H1 (cell line): Measurements from ENCODE around the gene INAVA. TPM values are rescaled to one million over a fixed set of nuclear protein-coding genes. Genes with fewer than 3 reads are reported as not detected.

Source experiments
- CTCF ChIA-PET: fragments of 300-600 bp; sonication (Branson Sonifier 250); formaldehyde crosslinking; loops from one replicate; lab custom pipeline; 2021; ENCODE audit not compliant: partially characterized antibody; lab: Charles Lee
- POLR2A ChIA-PET: fragments of 300-600 bp; sonication (Branson Sonifier 250); formaldehyde crosslinking; loops from one replicate; lab custom pipeline; 2021; ENCODE audit warnings: inconsistent platforms; ENCODE audit not compliant: partially characterized antibody; lab: Charles Lee
- DNase-seq, 2 experiments: peaks; one replicate each; pipeline versions ENCODE4 v3.0.0 to v3.0.0-alpha.2; 2010 to 2022; ENCODE audit warnings: low spot score in 2 of 2, low read depth in 1 of 2, mixed read lengths in 1 of 2
- FAIRE-seq: peaks from 2 replicates; lab custom pipeline; 2011; peaks lifted over from hg19 to GRCh38; lab: Jason Lieb, UNC
- H2AFZ ChIP-seq: 2 replicates; pipeline ENCODE4 v1.8.1; 2012; ENCODE audit warnings: low read length, inconsistent platforms
- H2AK5ac ChIP-seq: 2 replicates; pipeline ENCODE4 v1.6.1; 2013; ENCODE audit warnings: low read depth, low read length
- H2BK120ac ChIP-seq: replicated peaks from 2 replicates; pipeline ENCODE3; 2013; ENCODE audit warnings: low read depth, low read length, inconsistent platforms
- H2BK12ac ChIP-seq: 2 replicates; pipeline ENCODE4 v1.6.1; 2013; ENCODE audit warnings: low read depth, low read length
- H2BK15ac ChIP-seq: 2 replicates; pipeline ENCODE4 v1.6.1; 2013; ENCODE audit warnings: low read length
- H2BK20ac ChIP-seq: 2 replicates; pipeline ENCODE4 v1.6.1; 2013; ENCODE audit warnings: low read length
- H2BK5ac ChIP-seq: 2 replicates; pipeline ENCODE4 v1.6.1; 2013; ENCODE audit warnings: low read depth, low read length
- H3K14ac ChIP-seq: 2 replicates; pipeline ENCODE4 v1.6.1; 2013; ENCODE audit warnings: inconsistent platforms; ENCODE audit not compliant: insufficient read length
- H3K18ac ChIP-seq: 2 replicates; pipeline ENCODE4 v1.6.1; 2013; ENCODE audit warnings: low read length; ENCODE audit errors: extremely low read depth
- H3K23ac ChIP-seq: 2 replicates; pipeline ENCODE4 v1.6.1; 2013; ENCODE audit warnings: inconsistent platforms; ENCODE audit not compliant: insufficient read length
- H3K23me2 ChIP-seq: 2 replicates; pipeline ENCODE4 v1.6.1; 2013; ENCODE audit warnings: low read depth, low read length
- H3K27ac ChIP-seq: 2 replicates; pipeline ENCODE4 v1.6.1; 2011; ENCODE audit warnings: low read depth, low read length, inconsistent platforms
- H3K27me3 ChIP-seq, 4 experiments: replicated peaks in 1 of 4; 1 replicate in 1 of 4; 2 replicates in 3 of 4; pipeline versions ENCODE4 v1.6.1 to v1.8.1; 2011 to 2013; ENCODE audit warnings: low read length in 3 of 4, mild to moderate bottlenecking in 3 of 4, inconsistent platforms in 2 of 4, mixed read lengths in 2 of 4, moderate library complexity in 1 of 4; ENCODE audit not compliant: control insufficient read depth in 3 of 4, insufficient read depth in 3 of 4; ENCODE audit errors: extremely low read depth in 1 of 4
- H3K36me3 ChIP-seq, 4 experiments: 2 replicates each; pipeline versions ENCODE4 v1.6.1 to v1.8.1; 2011 to 2013; ENCODE audit warnings: mild to moderate bottlenecking in 4 of 4, low read length in 3 of 4, moderate library complexity in 2 of 4, control low read depth in 1 of 4, inconsistent platforms in 1 of 4; ENCODE audit not compliant: insufficient read depth in 4 of 4, control insufficient read depth in 2 of 4
- H3K4ac ChIP-seq: replicated peaks from 2 replicates; pipeline ENCODE3; 2013; ENCODE audit warnings: low read length, low read depth, mixed read lengths, inconsistent platforms; ENCODE audit not compliant: insufficient read length
- H3K4me1 ChIP-seq, 4 experiments: replicated peaks in 1 of 4; 1 replicate in 1 of 4; 2 replicates in 3 of 4; pipeline versions ENCODE4 v1.6.1 to v1.8.1; 2011 to 2013; ENCODE audit warnings: low read length in 3 of 4, inconsistent platforms in 2 of 4, mixed read lengths in 1 of 4; ENCODE audit not compliant: insufficient read depth in 4 of 4, control insufficient read depth in 3 of 4
- H3K4me2 ChIP-seq, 2 experiments: 2 replicates each; pipeline versions ENCODE4 v1.6.1 to v1.8.1; 2011 to 2013; ENCODE audit warnings: low read depth in 2 of 2, low read length in 2 of 2, control low read depth in 1 of 2, inconsistent platforms in 1 of 2, mild to moderate bottlenecking in 1 of 2; ENCODE audit not compliant: insufficient read depth in 1 of 2
- H3K4me3 ChIP-seq, 4 experiments: fragments of 200-600, 300-600 bp in 1 of 4; sonication (generic), shearing (Covaris generic), sonication (Bioruptor Twin) in 1 of 4; 2 replicates each; pipeline versions ENCODE4 v1.5.1 to v1.8.1; 2011 to 2016; ENCODE audit warnings: low read length in 4 of 4, low read depth in 3 of 4, control low read depth in 2 of 4, inconsistent platforms in 2 of 4, mild to moderate bottlenecking in 2 of 4, mixed read lengths in 1 of 4, moderate library complexity in 1 of 4; ENCODE audit not compliant: insufficient read depth in 2 of 4; ENCODE audit errors: extremely low read depth in 1 of 4
- H3K56ac ChIP-seq: replicated peaks from 2 replicates; pipeline ENCODE3; 2013; ENCODE audit warnings: low read depth, mild to moderate bottlenecking, mixed read lengths, low read length, inconsistent platforms; ENCODE audit not compliant: insufficient read length
- H3K79me1 ChIP-seq: 2 replicates; pipeline ENCODE4 v1.6.1; 2013; ENCODE audit warnings: low read depth, low read length, control low read depth
- H3K79me2 ChIP-seq, 2 experiments: 2 replicates each; pipeline versions ENCODE4 v1.6.1 to v1.8.1; 2012 to 2013; ENCODE audit warnings: low read length in 2 of 2, mild to moderate bottlenecking in 2 of 2, inconsistent platforms in 1 of 2; ENCODE audit not compliant: insufficient read depth in 2 of 2, control insufficient read depth in 1 of 2
- H3K9ac ChIP-seq, 4 experiments: replicated peaks in 1 of 4; 1 replicate in 1 of 4; 2 replicates in 3 of 4; pipeline versions ENCODE4 v1.6.1 to v1.8.1; 2011 to 2013; ENCODE audit warnings: low read depth in 3 of 4, low read length in 3 of 4, control low read depth in 2 of 4, mild to moderate bottlenecking in 2 of 4, moderate library complexity in 2 of 4, inconsistent platforms in 1 of 4; ENCODE audit errors: extremely low read depth in 1 of 4
- H3K9me3 ChIP-seq, 2 experiments: 2 replicates each; pipeline versions ENCODE4 v1.6.1 to v1.8.1; 2012 to 2013; ENCODE audit warnings: mild to moderate bottlenecking in 2 of 2, moderate library complexity in 2 of 2, control low read depth in 1 of 2, inconsistent platforms in 1 of 2, low read depth in 1 of 2, low read length in 1 of 2, mixed read lengths in 1 of 2; ENCODE audit not compliant: insufficient read depth in 2 of 2
- H4K20me1 ChIP-seq, 2 experiments: replicated peaks in 1 of 2; 2 replicates each; pipeline versions ENCODE3 to v1.8.1; 2011 to 2013; ENCODE audit warnings: inconsistent platforms in 2 of 2, low read length in 2 of 2, mild to moderate bottlenecking in 1 of 2; ENCODE audit not compliant: insufficient read depth in 2 of 2, control insufficient read depth in 1 of 2
- H4K5ac ChIP-seq: 2 replicates; pipeline ENCODE4 v1.6.1; 2013; ENCODE audit warnings: low read length, low read depth, mixed read lengths, inconsistent platforms; ENCODE audit not compliant: insufficient read length
- H4K8ac ChIP-seq: 2 replicates; pipeline ENCODE4 v1.8.0; 2013; ENCODE audit warnings: mild to moderate bottlenecking, moderate library complexity, low read length, inconsistent platforms; ENCODE audit not compliant: insufficient read depth; ENCODE audit errors: extremely low read depth
- H4K91ac ChIP-seq: replicated peaks from 2 replicates; pipeline ENCODE3; 2013; ENCODE audit warnings: low read length, mixed read lengths, inconsistent platforms; ENCODE audit not compliant: insufficient read length
- BRCA1 ChIP-seq: IDR thresholded peaks from 2 replicates; pipeline ENCODE4 v1.6.1; 2012; ENCODE audit warnings: low read depth, low read length, improper control_type of control experiment
- EZH2 ChIP-seq: fragments of 200-600 bp; sonication (generic); IDR thresholded peaks from 2 replicates; pipeline ENCODE4 v1.7.1; 2012; ENCODE audit warnings: low read depth, mild to moderate bottlenecking, moderate library complexity, low read length, inconsistent platforms; ENCODE audit not compliant: severe bottlenecking
- GABPA ChIP-seq: IDR thresholded peaks from 2 replicates; pipeline ENCODE4 v1.6.1; 2011; ENCODE audit warnings: mild to moderate bottlenecking, low read length, moderate library complexity, borderline replicate concordance; ENCODE audit not compliant: insufficient read depth
- MAX ChIP-seq: IDR thresholded peaks from 2 replicates; pipeline ENCODE4 v1.6.1; 2012; ENCODE audit warnings: inconsistent platforms
- RBBP5 ChIP-seq: IDR thresholded peaks from 2 replicates; pipeline ENCODE4 v1.7.1; 2012; ENCODE audit warnings: low read depth, mild to moderate bottlenecking, inconsistent platforms, low read length, moderate library complexity, borderline replicate concordance
- TEAD4 ChIP-seq: IDR thresholded peaks from 2 replicates; pipeline ENCODE4 v1.6.1; 2012; ENCODE audit warnings: low read depth, low read length, inconsistent platforms, mixed read lengths
- WGBS, 2 experiments: shearing (Covaris generic) in 1 of 2; methylation state at CpG; one replicate each; pipeline versions ENCODE4 v1.1.6 to v1.1.7; 2013 to 2015; ENCODE audit warnings: low lambda C conversion rate in 2 of 2, mixed read lengths in 2 of 2, inconsistent platforms in 1 of 2, low coverage in 1 of 2, missing lambda C conversion rate in 1 of 2; ENCODE audit not compliant: insufficient replicate concordance in 2 of 2, insufficient coverage in 1 of 2, insufficient read length in 1 of 2; ENCODE audit errors: extremely low coverage in 1 of 2, missing lambda C conversion rate in 1 of 2; 5-methylcytosine and 5-hydroxymethylcytosine counted together
- polyA plus RNA-seq, 7 experiments: library from polyadenylated mRNA; depleted of rRNA in 3 of 7; stranded (reverse) in 5 of 7; unstranded in 2 of 7; fragments of >200 nt in 5 of 7; fragments of 200-250 nt in 2 of 7; gene quantifications; 1 replicate in 5 of 7; 2 replicates in 1 of 7; 4 replicates in 1 of 7; pipeline versions ENCODE4 v1.2.1 to v1.2.3, GENCODE V29; 2011 to 2013; ENCODE audit warnings: missing spikeins in 2 of 7, mixed read lengths in 2 of 7
- total RNA-seq: library from RNA; stranded (reverse); fragmentation: NEBNext Ultra II Directional; extraction: Animal tissue kit (Norgen Biotek cat#: 25700); gene quantifications from 2 replicates; pipeline ENCODE4 v1.2.1, GENCODE V29; 2021

Gene INAVA
- total and polyA plus RNA-seq, 2 of the 8 experiments (the other 6 are each of a cell fraction or from before 2014, with no cell fraction given), result 46.8 to 49.3 TPM

- H3K27me3 ChIP-seq, result no peaks in the 10 kb centered on the region
- H2BK5ac ChIP-seq, result no peak overlapping the region
- no peaks in the 10 kb centered on the region for H3K36me3 ChIP-seq
- no peak overlapping the region for H3K9ac ChIP-seq
- H2BK20ac ChIP-seq, result no peak overlapping the region
- H3K18ac ChIP-seq, result no peak overlapping the region
- no peak overlapping the region for H2AFZ ChIP-seq
- H2BK120ac ChIP-seq, result no peak overlapping the region
- H3K27ac ChIP-seq, result no peak overlapping the region
- no peak overlapping the region for H3K4me2 ChIP-seq
- no peak overlapping the region for H2BK15ac ChIP-seq
- no peak overlapping the region for H2AK5ac ChIP-seq
- H3K23me2 ChIP-seq, result no peaks in the 10 kb centered on the region
- H4K5ac ChIP-seq, result no peak overlapping the region
- no peaks in the 10 kb centered on the region for H3K79me2 ChIP-seq
- H4K20me1 ChIP-seq, result no peaks in the 10 kb centered on the region
- H3K4ac ChIP-seq, result no peak overlapping the region
- 90% methylated on average over 6 of the region's 6 CpGs; no CpG with 5 or more reads in 1 of the 2 experiments for WGBS, 2 experiments
- ChIA-PET POLR2A (interaction anchor here (1.0 to 3.1 kb wide), 3 partner anchors 10 to 18 kb away, joined by 3 to 31 read pairs (median 7); partner anchors contain the start of gene INAVA), CTCF (interaction anchor here (0.8 to 2.5 kb wide), 4 partner anchors 12 to 534 kb away, joined by 3 to 7 read pairs (median 4); no protein-coding TSS in a partner anchor)
- H4K91ac ChIP-seq, result no peak overlapping the region
- H3K9me3 ChIP-seq, result no peaks in the 10 kb centered on the region
- H3K56ac ChIP-seq, result no peak overlapping the region
- peaks cover 0 to 8% (median 4%) of the 10 kb centered on the region in 4 experiments; a peak in 4 of 7 replicates for H3K4me1 ChIP-seq
- no peaks in the 10 kb centered on the region for H3K79me1 ChIP-seq
- H2BK12ac ChIP-seq, result no peak overlapping the region
- H4K8ac ChIP-seq, result no peak overlapping the region
- no peak for FAIRE-seq
- no peak overlapping the region for H3K4me3 ChIP-seq
- no peak overlapping the region for H3K14ac ChIP-seq
- no peak overlapping the region for H3K23ac ChIP-seq
- no peak for DNase-seq
- TF ChIP-seq EZH2 (no peak), BRCA1 (no peak), RBBP5 (no peak), GABPA (no peak), MAX (no peak), TEAD4 (no peak)
Observed at GRCh38 chr1:200874694-200875093, 20.0 kb upstream of the INAVA start.
